OCI-M1 (cell line): ENCODE results near the gene ZNHIT3.
"Not testable (repeated sequence)": the region's sequence is repeated elsewhere in the genome, so short reads cannot be mapped to it uniquely, and the experiment has no call there.

Experiments
- DNase-seq: peaks from one replicate; lab custom pipeline; 2025; lab: John Stamatoyannopoulos, UW

ZNHIT3 gene

DNA sequence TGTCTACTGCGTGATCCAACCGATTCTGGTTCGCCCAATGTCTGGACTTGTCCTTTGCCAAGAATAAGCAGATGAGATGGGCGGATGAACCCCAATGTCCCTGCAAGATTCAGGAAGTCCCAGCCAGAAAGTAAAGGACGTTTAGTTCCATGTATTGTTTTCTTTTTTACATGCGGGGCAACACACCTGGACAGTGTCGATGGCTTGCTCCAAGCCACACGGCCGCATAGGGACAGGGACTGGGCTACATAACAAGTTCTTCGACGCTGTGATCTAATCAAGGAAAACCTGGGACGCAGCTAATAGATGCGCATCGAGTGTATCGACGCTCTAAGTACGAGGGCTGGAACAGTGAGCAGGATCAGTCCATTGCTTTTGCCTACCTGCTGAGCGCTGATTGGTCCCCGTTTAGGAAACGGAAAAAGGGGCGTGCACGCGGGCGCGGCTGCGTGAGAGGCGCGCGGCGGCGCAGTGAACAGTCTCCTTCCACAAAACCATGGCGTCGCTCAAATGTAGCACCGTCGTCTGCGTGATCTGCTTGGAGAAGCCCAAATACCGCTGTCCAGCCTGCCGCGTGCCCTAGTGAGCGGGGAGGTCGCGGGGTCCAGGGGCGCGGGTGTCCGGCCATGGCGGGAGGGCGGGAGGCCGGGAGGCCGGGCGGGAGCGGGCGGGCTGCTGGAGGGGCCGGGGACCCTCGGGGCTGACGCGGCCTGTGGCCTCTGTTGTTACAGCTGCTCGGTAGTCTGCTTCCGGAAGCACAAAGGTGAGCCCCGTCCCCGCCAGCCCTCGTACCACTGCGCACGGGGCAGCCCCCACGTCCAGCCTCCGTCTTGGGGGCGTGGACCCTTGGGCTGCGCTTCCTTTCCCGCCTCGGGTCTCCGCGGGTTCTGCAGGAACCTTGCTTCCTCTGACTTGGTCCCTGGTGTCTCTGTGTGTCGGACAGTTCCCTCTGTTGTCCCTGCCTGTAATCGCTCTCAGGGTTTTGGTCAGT is at the start of gene ZNHIT3:
TSS of gene ZNHIT3 (plus strand) at position 478 of the 991 bp plus-strand sequence. CDS start at position 497, 19 bp downstream.
- DNase-seq: peak; percentile 95

- DNase-seq: not testable (repeated sequence)
Measured at GRCh38 chr17:36441792-36442191, 44.7 kb upstream of the ZNHIT3 start.

GRCh38 chr17:36443777-36444176 is 42.7 kb upstream of the ZNHIT3 start:
- DNase-seq: no peak

- not testable (repeated sequence) for DNase-seq
Measured at GRCh38 chr17:36449997-36450396, 36.5 kb upstream of the ZNHIT3 start.

DNA sequence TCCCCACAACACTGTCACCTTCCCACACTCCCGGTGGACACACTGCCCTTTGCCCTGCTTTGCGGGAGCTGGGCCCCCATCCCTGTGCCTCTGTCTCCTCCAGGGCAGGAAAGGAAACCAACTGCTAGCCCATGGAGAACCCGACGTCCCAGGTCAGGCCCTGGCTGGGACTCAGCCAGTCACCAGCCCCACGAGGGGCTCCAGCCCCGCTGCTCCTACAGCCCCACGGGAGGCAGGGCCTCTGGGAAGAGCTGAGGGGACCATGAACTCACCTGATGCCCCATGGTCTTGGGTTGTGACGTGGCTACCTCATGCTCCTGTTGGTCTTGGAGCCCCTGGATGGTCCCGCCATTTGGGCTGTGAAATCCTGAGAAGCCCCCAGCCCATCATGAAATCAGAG is 33.6 kb upstream of the ZNHIT3 start:
- not testable (repeated sequence) for DNase-seq

- not testable (repeated sequence) for DNase-seq
Measured at GRCh38 chr17:36457701-36458100, 28.8 kb upstream of the ZNHIT3 start.

- DNase-seq: no peak
Measured at GRCh38 chr17:36459045-36459444, 27.4 kb upstream of the ZNHIT3 start.

DNA sequence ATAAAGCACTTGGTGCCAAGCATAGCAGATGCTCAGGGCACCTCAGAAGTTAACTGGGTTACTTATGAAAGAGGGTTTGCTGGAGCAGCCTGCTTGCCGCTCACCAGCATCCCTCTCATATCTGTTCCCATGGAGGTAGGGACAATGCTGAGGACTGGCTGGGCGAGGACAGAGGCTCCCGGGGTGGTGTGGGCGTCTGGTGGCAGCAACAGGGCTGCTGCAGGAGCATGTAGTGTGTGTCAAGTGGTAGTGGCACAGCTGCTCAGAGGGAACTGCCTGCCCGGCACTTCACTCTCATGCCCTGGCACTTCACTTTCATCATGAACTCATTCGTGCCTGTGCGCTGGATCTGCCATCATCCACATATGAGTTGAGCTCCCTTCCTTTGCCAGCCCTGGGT is 26.9 kb upstream of the ZNHIT3 start:
- no peak for DNase-seq

DNA sequence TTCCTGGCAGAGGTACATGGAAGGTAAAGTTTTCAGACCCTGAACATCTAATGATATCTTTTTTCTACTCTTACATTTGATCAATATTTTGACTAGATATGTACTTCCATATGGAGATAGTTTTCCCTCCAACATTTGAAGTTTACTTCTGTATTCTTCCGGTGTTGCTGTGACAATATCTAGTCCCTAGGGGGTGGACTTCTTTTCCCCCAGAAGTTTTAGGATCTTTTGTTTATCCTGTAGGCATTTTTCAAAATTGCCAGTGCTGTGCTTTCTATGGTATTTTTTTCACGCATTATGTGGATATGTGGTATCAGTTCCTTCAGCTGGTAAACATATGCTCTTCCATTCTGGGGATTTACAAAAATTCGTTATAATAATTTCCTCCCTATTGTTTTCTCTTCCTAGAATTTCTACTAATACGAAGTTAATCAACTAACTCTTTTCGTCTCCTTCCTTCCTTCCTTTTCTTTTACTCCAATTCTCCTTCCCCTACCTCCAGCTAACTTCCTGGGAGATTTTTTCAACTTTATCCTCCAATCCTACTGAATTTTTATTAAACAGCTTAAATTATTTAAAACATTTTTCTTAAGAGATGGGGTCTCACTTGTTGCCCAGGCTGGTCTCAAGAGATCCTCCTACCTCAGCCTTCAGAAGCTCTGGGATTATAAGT is 26.1 kb upstream of the ZNHIT3 start:
- DNase-seq: no peak

GRCh38 chr17:36461330-36462110 is 25.0 kb upstream of the ZNHIT3 start:
- no peak for DNase-seq

DNA sequence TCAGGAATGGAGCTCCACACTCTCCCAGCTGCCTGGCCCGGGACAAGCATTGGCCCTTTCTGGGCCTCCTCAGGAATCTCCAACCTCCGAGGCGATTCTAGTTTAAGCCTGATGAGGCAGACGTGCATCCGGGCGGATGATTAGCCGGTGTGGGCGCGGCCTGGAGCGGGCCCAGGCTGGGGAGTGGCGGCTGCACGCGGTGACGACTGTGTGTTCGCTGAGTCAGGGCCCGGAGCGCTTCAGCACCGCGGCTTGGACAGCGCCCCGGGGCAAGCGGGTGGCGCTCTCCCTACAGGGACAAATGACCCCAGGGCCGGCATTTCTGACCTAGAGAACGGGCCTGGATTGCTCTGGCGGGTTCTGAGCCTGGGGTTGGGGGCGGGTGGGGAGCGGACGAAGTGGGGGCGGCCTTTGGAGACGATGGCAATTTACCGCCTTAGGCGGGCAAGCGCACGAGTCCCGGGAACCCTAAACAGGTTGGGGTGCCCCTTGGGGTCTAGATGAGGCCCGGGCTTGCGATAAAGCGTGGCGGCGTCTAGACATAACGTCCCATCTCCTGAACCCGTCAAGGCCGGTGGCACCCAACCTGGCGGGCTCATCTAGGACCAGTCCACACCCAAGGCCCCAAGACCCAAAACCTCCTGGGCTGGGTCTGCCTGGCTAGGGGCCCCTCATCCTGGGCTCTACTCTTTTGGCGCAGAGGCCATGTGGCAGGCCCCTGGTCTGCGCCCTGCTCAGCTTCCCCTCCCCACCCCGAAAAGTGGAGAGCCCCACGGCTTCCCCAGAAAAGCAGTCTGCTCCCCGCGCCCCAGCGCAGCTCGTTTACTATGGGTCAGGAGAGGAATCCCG is 22.3 kb upstream of the ZNHIT3 start:
- DNase-seq: peak; percentile 90

DNA sequence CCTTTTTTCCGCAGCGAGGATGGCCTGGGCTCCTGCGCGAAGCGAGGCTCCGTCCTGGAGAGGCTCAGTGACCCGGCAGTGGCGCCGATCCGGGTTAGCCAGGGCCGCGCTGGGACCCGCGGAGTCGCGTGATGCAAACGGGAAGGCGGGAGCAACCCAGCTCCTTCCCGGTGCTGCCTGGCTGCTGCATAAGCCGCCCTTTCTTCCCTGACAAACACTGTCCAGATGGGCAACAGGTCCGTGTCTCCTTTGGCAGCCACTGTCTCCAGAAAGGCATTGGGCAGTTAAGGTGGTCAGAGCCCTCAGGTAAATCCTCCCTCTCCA is 21.8 kb upstream of the ZNHIT3 start:
- DNase-seq: no peak

- no peak for DNase-seq
Measured at GRCh38 chr17:36468903-36469635, 17.4 kb upstream of the ZNHIT3 start.

DNA sequence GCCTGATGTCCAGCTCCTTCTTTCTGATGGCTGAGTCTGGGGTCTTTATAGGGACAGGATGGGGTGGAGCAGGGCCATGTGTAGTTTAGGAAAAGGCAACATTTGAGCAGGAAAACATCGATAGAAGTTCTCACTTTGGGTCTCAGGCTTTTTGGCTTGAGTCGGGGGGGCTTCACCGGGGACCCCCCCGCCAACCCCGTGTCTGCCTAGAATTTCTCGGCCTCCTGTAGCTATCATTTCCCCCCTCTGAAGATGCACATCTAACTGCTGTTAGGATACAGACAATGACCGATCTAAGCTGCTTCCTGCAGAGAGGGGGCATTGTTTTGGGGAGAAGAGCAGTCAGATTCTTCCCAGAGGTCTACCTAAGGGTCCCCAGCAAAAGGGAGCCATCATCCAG is 16.7 kb upstream of the ZNHIT3 start:
- no peak for DNase-seq

GRCh38 chr17:36470499-36470898 is 16.0 kb upstream of the ZNHIT3 start:
- DNase-seq: no peak

DNA sequence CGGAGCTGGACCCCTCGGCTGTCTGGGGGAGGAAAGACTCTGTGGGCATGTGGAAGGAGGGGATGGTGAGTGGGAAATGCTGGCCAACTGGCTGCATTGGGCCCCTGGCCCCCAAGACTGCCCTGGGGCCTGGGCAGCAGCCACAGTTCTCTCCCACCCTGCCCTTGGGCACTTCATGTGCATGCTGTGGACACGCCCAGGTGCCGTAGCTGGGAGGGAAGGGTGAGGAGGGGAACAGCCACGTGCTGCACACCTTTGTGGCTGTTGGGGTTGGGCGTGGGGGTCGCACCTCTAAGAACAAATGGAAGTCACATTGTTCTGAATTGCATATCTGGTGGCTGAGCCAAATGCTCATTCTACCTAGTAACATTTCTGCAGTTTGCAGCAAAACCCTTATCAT is 11.9 kb upstream of the ZNHIT3 start:
- DNase-seq: no peak

DNA sequence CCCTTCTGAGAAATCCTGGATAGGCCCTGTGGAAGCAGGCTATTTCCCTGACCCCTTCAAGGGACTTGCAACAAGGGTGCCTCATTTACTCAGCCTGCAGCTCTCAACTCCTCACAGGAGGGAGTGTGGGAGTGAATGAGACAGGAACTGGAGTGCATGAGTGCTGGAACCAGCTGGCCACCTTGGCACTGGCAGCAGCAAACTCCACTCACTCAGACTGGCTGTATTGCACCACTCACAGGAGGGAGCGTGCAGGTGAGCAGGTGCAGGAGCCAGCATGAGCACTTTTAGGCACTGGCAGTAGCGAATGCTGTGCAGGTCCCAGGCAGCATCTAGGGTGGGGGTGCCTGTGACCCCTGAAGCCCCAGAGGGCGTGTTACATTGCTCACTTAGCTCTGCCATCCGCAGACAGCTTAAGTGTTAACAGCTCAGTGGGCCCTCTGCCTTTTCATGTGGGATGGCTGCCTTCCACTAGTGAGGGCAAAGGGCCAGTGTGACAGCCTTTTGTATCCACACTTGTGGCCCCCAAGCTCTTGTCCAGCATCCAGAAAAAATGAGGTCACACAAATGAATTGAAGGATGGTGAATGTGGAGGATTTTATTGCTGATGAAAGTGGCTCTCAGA is 11.0 kb upstream of the ZNHIT3 start:
- DNase-seq: no peak

- no peak for DNase-seq
Measured at GRCh38 chr17:36481829-36482228, 4.7 kb upstream of the ZNHIT3 start.

- DNase-seq: peak; percentile 90
Measured at GRCh38 chr17:36482611-36483504, 3.6 kb upstream of the ZNHIT3 start.
